Measurements from ENCODE around the gene COL16A1.
A peak's percentile ranks its signal among the peaks of the same experiment; 100 is the strongest.

COL16A1 gene

DNA sequence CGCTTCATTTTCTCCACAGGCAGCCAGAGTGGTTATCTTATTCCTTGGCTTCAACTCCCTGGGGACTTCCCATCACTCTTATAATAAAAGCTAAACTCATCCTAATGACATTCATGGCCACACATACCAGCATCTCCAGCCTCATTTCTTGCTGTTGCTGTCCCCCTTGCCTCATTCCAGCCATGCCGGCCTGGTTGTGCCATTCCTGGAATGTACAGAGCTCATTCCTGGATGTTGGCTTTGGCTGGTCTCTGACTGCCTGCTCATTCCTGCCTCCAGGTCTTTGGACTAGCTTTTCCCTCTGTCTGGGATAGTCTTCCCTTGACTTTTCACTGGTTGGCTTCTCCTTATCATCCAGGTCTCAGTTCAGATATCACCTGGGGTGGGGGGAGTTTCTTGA lies 56.7 kb downstream of the COL16A1 start:
- H3K4me1 ChIP-seq (ENCODE audit: control extremely low read depth in 1 of 4, control insufficient read depth in 4 of 4, insufficient read depth in 4 of 4, low read length in 3 of 4), result peaks cover 6 to 22% (median 18%) of the 10 kb centered on the region in 4 experiments
- peaks cover 0 to 3% (median 0%) of the 10 kb centered on the region in 4 experiments for H3K36me3 ChIP-seq (ENCODE audit: control insufficient read depth in 4 of 4, insufficient read depth in 4 of 4, low read length in 3 of 4)
- no peaks in the 10 kb centered on the region for H3K27me3 ChIP-seq (replicated peaks in 2 of 5; ENCODE audit: control insufficient read depth in 4 of 5, insufficient read depth in 5 of 5, low read length in 4 of 5)
- no peak overlapping the region for H3K27ac ChIP-seq (ENCODE audit: insufficient read depth in 1 of 2, low read depth in 1 of 2, low read length in 2 of 2, poor library complexity in 1 of 2, severe bottlenecking in 2 of 2)
- DNase-seq, result no peak
- POLR2A ChIA-PET, result no interaction called here
- no peak overlapping the region for H3K4me3 ChIP-seq (ENCODE audit: control insufficient read depth in 1 of 7, extremely low read depth in 1 of 7, insufficient read depth in 4 of 7, low read depth in 2 of 7, low read length in 6 of 7)
- WGBS (ENCODE audit: insufficient coverage), result 96% methylated on average over 2 of the region's 2 CpGs
- H3K9me3 ChIP-seq (ENCODE audit: control extremely low read depth in 1 of 5, control insufficient read depth in 4 of 5, insufficient read depth in 2 of 5, low read depth in 1 of 5, low read length in 4 of 5), result no peaks in the 10 kb centered on the region
- CTCF ChIA-PET, result interaction anchor here (1.5 to 2.5 kb wide), 6 partner anchors 9 to 68 kb away, joined by 4 to 8 read pairs (median 8); no protein-coding TSS in a partner anchor

DNA sequence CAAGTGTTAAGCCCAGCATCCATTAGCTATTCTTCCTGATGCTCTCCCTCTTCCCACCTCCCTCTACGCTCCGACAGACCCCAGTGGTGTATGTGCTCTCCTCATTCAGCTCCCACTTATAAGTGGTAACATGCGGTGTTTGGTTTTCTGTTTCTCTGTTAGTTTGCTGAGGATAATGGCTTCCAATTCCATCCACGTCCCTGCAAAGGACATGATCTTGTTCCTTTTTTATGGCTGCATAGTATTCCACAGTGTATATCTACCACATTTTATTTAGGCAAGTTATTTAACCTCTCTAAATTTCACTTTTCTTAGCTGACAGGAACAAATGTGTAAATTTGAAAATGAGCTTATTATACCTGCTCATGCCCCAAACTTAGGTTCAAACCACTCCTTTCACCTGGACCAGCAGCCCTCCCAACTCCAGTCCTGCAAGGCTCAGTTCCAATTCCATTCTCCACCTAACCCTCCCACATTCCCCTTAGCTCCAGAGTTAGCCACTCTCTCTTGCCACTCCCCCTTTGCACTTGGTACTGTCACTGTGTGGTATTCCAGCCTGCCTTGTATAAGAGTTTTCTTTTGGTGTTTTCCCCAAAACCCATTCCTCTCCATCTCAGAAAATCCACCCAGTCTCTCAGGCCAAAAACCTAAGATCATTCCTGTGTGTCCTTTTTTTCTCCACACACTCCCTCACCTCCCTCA lies 57.4 kb downstream of the COL16A1 start:
- Histone ChIP-seq H3K4me1 (ENCODE audit: control extremely low read depth in 1 of 4, control insufficient read depth in 4 of 4, insufficient read depth in 4 of 4, low read length in 3 of 4) (peaks cover 6 to 22% (median 18%) of the 10 kb centered on the region in 4 experiments), H3K27me3 (replicated peaks in 2 of 5; ENCODE audit: control insufficient read depth in 4 of 5, insufficient read depth in 5 of 5, low read length in 4 of 5) (no peaks in the 10 kb centered on the region), H3K36me3 (ENCODE audit: control insufficient read depth in 4 of 4, insufficient read depth in 4 of 4, low read length in 3 of 4) (peaks cover 0 to 3% (median 0%) of the 10 kb centered on the region in 4 experiments), H3K4me3 (ENCODE audit: control insufficient read depth in 1 of 7, extremely low read depth in 1 of 7, insufficient read depth in 4 of 7, low read depth in 2 of 7, low read length in 6 of 7) (no peak overlapping the region), H3K27ac (ENCODE audit: insufficient read depth in 1 of 2, low read depth in 1 of 2, low read length in 2 of 2, poor library complexity in 1 of 2, severe bottlenecking in 2 of 2) (no peak overlapping the region), H3K9me3 (ENCODE audit: control extremely low read depth in 1 of 5, control insufficient read depth in 4 of 5, insufficient read depth in 2 of 5, low read depth in 1 of 5, low read length in 4 of 5) (no peaks in the 10 kb centered on the region)
- CTCF ChIA-PET, result interaction anchor here (1.5 to 2.5 kb wide), 5 partner anchors 9 to 68 kb away, joined by 4 to 8 read pairs (median 8); no protein-coding TSS in a partner anchor
- WGBS (ENCODE audit: insufficient coverage), result no CpG with 5 or more reads among the region's 4 CpGs
- DNase-seq, result no peak
- POLR2A ChIA-PET, result no interaction called here

DNA sequence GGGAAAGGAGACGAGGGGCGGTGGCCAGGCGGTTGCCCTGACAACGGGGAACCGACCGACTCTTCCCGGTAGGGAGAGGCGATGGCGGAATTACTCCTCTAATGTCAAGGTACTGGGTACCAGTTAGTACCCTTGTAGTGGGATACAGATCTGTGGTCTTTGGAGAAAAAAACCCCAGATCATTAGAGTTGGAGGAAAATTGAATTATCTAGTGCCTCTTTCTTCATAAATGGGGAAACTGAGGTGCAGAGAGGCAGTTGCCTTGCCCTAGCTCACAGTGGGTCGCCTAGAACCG lies 58.6 kb downstream of the COL16A1 start:
- WGBS (ENCODE audit: insufficient coverage), result 0% methylated on average over 11 of the region's 11 CpGs
- Histone ChIP-seq H3K4me3 (ENCODE audit: control insufficient read depth in 1 of 7, extremely low read depth in 1 of 7, insufficient read depth in 4 of 7, low read depth in 2 of 7, low read length in 6 of 7) (peak overlapping the region; percentile 82 to 100 (median 92)), H3K4me1 (ENCODE audit: control extremely low read depth in 1 of 4, control insufficient read depth in 4 of 4, insufficient read depth in 4 of 4, low read length in 3 of 4) (peaks cover 7 to 23% (median 20%) of the 10 kb centered on the region in 4 experiments), H3K36me3 (ENCODE audit: control insufficient read depth in 4 of 4, insufficient read depth in 4 of 4, low read length in 3 of 4) (peaks cover 0 to 3% (median 0%) of the 10 kb centered on the region in 4 experiments), H3K27ac (ENCODE audit: insufficient read depth in 1 of 2, low read depth in 1 of 2, low read length in 2 of 2, poor library complexity in 1 of 2, severe bottlenecking in 2 of 2) (peak overlapping the region; percentile 99), H3K27me3 (replicated peaks in 2 of 5; ENCODE audit: control insufficient read depth in 4 of 5, insufficient read depth in 5 of 5, low read length in 4 of 5) (no peaks in the 10 kb centered on the region), H3K9me3 (ENCODE audit: control extremely low read depth in 1 of 5, control insufficient read depth in 4 of 5, insufficient read depth in 2 of 5, low read depth in 1 of 5, low read length in 4 of 5) (no peaks in the 10 kb centered on the region)
- DNase-seq, result no peak
- ChIA-PET POLR2A (interaction anchor here (0.7 to 1.4 kb wide), 8 partner anchors 14 to 299 kb away, joined by 3 to 4 read pairs (median 3); no protein-coding TSS in a partner anchor), CTCF (interaction anchor here (0.6 to 3.2 kb wide), 9 partner anchors 12 to 251 kb away, joined by 3 to 29 read pairs (median 4); no protein-coding TSS in a partner anchor)

DNA sequence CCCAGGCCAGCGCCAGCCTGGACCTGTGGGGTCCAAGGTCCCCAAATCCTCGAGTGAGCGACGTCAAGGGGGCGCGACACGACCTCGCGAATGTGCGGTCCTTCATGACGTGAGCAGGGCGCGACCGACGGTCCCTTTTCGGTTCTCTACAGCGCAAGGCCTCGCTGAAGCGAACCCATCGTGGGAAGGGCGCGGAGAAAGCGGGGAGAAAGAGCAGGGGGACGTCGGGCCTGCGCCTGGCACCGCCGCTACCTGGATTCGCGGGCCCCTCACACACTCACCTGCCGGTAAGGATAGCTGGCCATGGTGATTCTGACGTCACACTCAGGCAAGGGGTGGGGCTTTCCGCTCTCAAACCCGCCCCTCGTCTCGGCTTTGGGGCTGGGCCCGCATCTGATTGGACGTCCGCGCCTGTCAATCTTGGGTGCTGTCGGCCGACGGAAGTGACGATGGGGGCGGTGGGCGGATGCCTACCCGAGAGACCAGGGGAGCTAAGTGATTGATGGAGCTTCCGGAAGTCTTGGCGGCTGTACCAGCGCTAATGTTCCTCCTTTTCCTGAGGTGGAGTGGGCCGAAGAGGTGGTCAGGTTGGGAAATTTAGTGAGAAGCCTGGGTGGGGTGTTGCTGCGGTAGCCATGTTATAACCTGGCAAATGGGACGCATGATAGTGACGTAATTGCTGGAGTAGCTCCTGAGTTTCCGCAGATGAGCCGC lies 59.1 kb downstream of the COL16A1 start, which contains the start of gene PEF1:
PEF1 (minus strand) TSS at position 317 of the 714 bp plus-strand sequence; CDS start at position 305, 12 bp downstream.
- H3K4me3 ChIP-seq (ENCODE audit: control insufficient read depth in 1 of 7, extremely low read depth in 1 of 7, insufficient read depth in 4 of 7, low read depth in 2 of 7, low read length in 6 of 7), result peak within 1 kb of the TSS; percentile 82 to 100 (median 92)
- ChIA-PET POLR2A (interaction anchor here (0.6 to 1.4 kb wide), 11 partner anchors 8 to 300 kb away, joined by 3 to 5 read pairs (median 3); no protein-coding TSS in a partner anchor), CTCF (interaction anchor here (0.6 to 3.2 kb wide), 11 partner anchors 11 to 250 kb away, joined by 3 to 29 read pairs (median 4); no protein-coding TSS in a partner anchor)
- H3K9me3 ChIP-seq (ENCODE audit: control extremely low read depth in 1 of 5, control insufficient read depth in 4 of 5, insufficient read depth in 2 of 5, low read depth in 1 of 5, low read length in 4 of 5), result no peaks in the 10 kb centered on the region
- peaks cover 0 to 3% (median 0%) of the 10 kb centered on the region in 4 experiments for H3K36me3 ChIP-seq (ENCODE audit: control insufficient read depth in 4 of 4, insufficient read depth in 4 of 4, low read length in 3 of 4)
- peak; percentile 99 for DNase-seq
- peak within 1 kb of the TSS; percentile 99 for H3K27ac ChIP-seq (ENCODE audit: insufficient read depth in 1 of 2, low read depth in 1 of 2, low read length in 2 of 2, poor library complexity in 1 of 2, severe bottlenecking in 2 of 2)
- peaks cover 11 to 28% (median 25%) of the 10 kb centered on the region in 4 experiments for H3K4me1 ChIP-seq (ENCODE audit: control extremely low read depth in 1 of 4, control insufficient read depth in 4 of 4, insufficient read depth in 4 of 4, low read length in 3 of 4)
- H3K27me3 ChIP-seq (replicated peaks in 2 of 5; ENCODE audit: control insufficient read depth in 4 of 5, insufficient read depth in 5 of 5, low read length in 4 of 5), result no peaks in the 10 kb centered on the region
- under 1% methylated on average over 54 of the region's 56 CpGs for WGBS (ENCODE audit: insufficient coverage)

DNA sequence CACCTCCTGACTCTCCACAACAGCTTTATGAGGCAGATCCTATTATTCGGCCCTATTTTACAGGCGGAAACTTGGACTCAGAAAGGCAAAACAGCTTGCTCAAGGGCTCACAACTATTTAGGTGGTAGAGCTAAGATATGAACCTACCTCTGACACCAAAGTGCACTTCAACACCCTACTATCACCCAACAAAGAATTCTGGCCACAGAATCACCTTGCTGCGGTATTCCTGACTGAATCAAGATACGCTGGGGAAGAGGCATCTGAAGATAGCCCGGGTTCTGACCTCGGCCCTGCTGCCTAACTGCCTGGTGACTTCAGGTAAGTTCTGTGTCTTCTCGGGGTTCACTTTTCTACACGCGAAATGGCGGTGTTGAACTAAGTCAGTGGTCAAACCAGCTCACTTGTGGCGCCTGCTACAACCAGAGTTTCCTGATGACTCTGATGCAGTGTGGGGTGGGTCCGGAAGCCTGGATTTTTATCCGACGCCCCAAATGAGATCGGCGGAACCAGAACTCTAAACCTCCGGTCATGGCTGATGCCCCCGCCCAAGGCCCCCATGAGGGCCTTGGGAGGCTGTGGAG lies 59.7 kb downstream of the COL16A1 start:
- POLR2A ChIA-PET, result interaction anchor here (0.6 to 1.4 kb wide), 6 partner anchors 9 to 300 kb away, joined by 3 to 5 read pairs (median 3); no protein-coding TSS in a partner anchor
- CTCF ChIA-PET, result interaction anchor here (0.7 to 3.2 kb wide), 6 partner anchors 11 to 249 kb away, joined by 3 to 29 read pairs (median 4); no protein-coding TSS in a partner anchor
- Histone ChIP-seq H3K4me1 (ENCODE audit: control extremely low read depth in 1 of 4, control insufficient read depth in 4 of 4, insufficient read depth in 4 of 4, low read length in 3 of 4) (peaks cover 11 to 35% (median 28%) of the 10 kb centered on the region in 4 experiments), H3K36me3 (ENCODE audit: control insufficient read depth in 4 of 4, insufficient read depth in 4 of 4, low read length in 3 of 4) (peaks cover 0 to 3% (median 0%) of the 10 kb centered on the region in 4 experiments), H3K4me3 (ENCODE audit: control insufficient read depth in 1 of 7, extremely low read depth in 1 of 7, insufficient read depth in 4 of 7, low read depth in 2 of 7, low read length in 6 of 7) (peak overlapping the region; percentile 82 to 100 (median 92)), H3K27me3 (replicated peaks in 2 of 5; ENCODE audit: control insufficient read depth in 4 of 5, insufficient read depth in 5 of 5, low read length in 4 of 5) (no peaks in the 10 kb centered on the region), H3K27ac (ENCODE audit: insufficient read depth in 1 of 2, low read depth in 1 of 2, low read length in 2 of 2, poor library complexity in 1 of 2, severe bottlenecking in 2 of 2) (peak overlapping the region; percentile 99), H3K9me3 (ENCODE audit: control extremely low read depth in 1 of 5, control insufficient read depth in 4 of 5, insufficient read depth in 2 of 5, low read depth in 1 of 5, low read length in 4 of 5) (no peaks in the 10 kb centered on the region)
- WGBS (ENCODE audit: insufficient coverage), result 0% methylated on average over 14 of the region's 18 CpGs
- DNase-seq, result no peak

DNA sequence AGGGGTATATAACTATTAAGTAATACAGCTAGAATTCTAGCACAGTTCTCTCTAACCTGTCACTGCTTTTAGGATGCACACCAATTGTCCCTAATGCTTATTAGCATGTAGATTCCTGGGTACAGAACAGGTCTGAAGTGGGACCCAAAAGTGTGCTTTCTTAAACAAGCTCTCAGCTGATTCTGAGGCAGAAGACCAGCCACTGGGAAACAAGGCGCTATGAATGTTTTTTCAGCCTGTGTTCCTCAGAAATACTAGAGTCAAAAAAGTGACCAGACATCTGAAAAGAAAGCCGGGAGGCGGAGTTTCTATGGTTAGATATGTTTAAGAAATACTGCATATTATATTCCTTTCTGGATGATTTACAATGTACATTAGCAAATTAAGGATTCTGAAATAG lies 60.9 kb downstream of the COL16A1 start:
- Histone ChIP-seq H3K4me1 (ENCODE audit: control extremely low read depth in 1 of 4, control insufficient read depth in 4 of 4, insufficient read depth in 4 of 4, low read length in 3 of 4) (peaks cover 11 to 44% (median 28%) of the 10 kb centered on the region in 4 experiments), H3K27me3 (replicated peaks in 2 of 5; ENCODE audit: control insufficient read depth in 4 of 5, insufficient read depth in 5 of 5, low read length in 4 of 5) (no peaks in the 10 kb centered on the region), H3K4me3 (ENCODE audit: control insufficient read depth in 1 of 7, extremely low read depth in 1 of 7, insufficient read depth in 4 of 7, low read depth in 2 of 7, low read length in 6 of 7) (no peak overlapping the region), H3K27ac (ENCODE audit: insufficient read depth in 1 of 2, low read depth in 1 of 2, low read length in 2 of 2, poor library complexity in 1 of 2, severe bottlenecking in 2 of 2) (no peak overlapping the region), H3K9me3 (ENCODE audit: control extremely low read depth in 1 of 5, control insufficient read depth in 4 of 5, insufficient read depth in 2 of 5, low read depth in 1 of 5, low read length in 4 of 5) (no peaks in the 10 kb centered on the region), H3K36me3 (ENCODE audit: control insufficient read depth in 4 of 4, insufficient read depth in 4 of 4, low read length in 3 of 4) (peaks cover 0 to 3% (median 0%) of the 10 kb centered on the region in 4 experiments)
- no peak for DNase-seq
- ChIA-PET POLR2A (no interaction called here), CTCF (interaction anchor here (0.7 to 3.2 kb wide), 4 partner anchors 10 to 78 kb away, joined by 3 to 29 read pairs (median 4); no protein-coding TSS in a partner anchor)
- no CpG with 5 or more reads among the region's 3 CpGs for WGBS (ENCODE audit: insufficient coverage)
